ENCODE measurements around the gene CBLC.

CBLC gene

DNA sequence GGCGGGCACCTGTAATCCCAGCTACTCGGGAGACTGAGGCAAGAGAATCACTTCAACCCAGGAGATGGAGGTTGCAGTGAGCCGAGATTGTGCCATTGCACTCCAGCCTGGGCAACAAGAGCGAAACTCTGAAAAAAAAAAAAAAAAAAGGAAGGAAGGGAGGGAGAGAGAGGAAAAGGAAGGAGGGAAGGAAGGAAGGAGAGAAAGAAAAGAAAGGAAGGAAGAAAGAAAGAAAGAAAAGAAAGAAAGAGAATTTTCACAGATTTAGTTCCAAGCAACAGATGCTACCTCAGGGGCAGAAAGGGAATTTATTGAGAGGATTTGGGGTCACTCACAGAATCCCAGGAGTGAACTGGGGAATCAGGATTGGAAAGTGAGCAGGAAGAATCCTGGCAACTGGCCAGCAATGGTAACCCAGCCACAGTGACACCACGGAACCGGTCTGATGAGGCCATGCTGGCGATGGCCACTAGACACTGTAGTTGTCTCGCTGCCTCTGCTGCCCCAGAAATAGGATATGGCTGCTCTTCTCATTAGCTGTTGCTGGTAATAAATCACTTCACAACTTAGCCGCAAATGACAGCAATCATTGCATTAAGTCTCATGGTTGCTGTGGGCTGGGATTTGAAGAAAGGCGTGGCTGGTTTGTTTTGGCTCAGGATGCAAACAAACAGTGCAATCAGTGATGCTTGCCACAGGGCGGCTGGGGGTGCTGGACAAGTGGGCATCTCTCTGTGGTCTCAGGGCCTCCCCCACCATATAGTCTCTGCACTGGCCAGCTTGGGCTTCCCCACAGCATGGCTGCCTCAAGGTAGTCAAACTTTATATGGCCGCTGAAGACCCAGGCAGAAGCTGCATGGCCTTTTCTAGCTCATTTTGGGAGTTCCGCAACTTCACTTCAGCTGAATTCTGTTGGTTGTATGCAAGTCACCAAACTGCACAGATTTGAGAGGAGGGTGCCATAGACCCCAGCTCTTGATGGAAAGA, 26.0 kb downstream of the CBLC start:
- no peak for DNase-seq

DNA sequence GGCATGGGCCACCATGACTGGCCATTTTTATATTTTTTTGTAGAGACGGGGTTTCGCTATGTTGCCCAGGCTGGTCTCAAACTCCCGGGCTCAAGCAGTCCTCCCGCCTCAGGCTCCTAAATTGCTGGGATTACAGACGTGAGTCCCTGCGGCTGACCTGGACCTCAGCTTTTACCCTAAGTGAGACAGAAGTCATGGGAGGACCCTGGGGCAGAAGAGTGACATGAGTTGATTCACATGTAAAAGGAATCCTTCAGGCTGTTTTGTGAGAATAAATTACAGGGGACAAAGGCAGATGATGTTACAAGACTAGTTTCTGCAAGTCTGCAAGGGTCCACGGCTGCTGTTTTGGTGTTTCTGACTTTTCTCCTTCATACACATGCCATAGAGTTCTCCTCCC, 28.6 kb downstream of the CBLC start:
- DNase-seq = no peak

DNA sequence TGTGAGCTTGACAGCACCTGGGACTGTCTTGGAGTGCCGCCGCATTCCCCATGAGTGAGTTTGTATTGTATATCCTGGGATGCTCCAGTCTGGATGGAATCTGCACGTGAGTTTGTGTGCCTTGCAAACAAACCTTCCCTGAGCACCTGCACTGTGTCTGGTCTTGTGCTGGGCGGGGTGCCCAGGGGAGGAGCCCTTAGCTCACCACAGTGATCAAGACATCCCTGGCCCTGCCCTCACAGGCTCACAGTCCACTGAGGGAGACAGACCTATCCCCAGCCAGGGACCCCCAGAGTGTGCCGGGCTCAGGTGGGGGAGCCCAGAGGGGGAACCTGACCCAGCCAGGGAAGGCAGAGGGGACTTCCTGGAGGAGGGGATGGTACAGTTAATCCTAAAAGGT, 29.5 kb downstream of the CBLC start:
- DNase-seq = no peak

DNA sequence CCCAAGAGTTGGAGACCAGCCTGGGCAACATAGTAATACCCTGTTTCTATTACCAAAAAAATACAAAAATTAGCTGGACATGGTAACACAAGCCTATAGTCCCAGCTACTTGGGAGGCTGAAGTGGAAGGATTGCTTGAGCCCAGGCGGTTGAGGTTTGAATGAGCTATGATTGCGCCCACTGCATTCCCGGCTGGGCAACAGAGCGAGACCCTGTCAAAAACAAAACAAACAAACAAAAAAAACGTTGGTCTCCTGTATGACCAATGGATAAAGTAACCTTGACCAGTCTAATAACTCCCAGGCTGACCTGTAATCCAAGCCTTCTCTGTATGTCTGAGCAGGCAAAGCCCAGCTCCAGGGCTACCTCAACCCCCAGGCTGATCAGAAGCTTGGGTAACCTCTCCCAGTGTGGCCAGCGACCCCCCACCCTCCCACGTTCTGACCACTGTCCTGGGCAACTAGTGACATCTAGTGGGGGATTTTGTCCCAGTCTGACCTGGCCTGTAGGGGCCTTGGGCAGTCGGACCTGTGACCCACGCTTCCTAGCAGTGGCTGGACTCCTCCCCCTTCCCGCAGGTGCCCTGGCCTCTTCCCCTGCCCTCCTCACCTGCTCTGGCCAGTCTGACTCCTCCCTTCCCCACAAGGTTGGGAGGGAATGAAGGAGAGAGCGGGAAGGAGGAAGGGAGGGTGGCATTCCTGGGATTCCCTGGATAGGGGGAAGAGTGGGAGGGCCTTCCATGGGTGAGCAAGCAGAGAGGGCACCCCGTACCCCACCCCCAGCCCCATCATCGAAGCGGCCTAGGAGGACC, 30.2 kb downstream of the CBLC start:
- peak; percentile 20 for DNase-seq

DNA sequence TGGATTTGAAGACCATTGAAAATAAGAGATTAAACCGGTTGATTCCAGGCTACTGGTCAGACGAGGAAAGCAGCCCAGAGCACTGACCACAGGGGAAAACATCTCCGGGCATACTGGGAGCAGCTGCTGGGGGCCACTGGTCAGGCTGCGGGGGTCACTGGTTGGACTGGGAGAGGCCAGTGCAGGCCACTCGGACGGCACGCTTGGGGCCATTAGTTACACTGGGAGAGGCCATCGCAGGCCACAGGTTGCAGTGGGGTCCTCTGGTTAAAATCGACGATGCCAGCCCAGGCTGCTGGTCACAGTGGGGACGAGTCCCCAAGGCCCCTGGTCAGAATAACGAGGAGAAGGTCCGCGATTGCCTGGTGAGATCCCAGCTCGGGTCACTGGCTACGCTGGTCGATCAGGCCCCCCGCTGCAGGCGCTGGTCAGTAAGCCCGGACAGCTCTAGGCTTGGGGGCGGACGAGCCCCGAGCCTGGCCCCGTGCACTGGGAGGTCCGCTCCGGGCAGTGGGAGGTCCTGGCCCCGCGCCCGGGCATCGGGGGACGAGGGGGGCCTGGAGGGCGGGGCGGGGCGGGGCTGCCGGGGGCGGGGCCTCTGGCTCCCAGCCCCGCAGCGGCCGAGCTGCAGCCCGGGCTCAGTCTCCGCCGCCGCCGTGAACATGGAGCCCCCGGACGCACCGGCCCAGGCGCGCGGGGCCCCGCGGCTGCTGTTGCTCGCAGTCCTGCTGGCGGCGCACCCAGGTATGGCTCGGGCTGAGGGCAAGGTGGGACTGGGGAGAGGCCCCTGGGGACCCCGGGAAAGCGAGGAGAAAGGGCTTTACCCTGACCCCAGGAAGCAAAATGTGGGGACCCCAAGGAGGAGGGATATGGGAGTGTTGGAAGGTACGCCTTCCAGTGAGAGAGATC, 31.0 kb downstream of the CBLC start, which contains the start of gene BCAM:
Gene BCAM, plus strand, starts transcription at position 641 of the 909 bp plus-strand sequence. Its CDS starts 22 bp downstream, at position 663.
- peak; percentile 24 for DNase-seq

DNA sequence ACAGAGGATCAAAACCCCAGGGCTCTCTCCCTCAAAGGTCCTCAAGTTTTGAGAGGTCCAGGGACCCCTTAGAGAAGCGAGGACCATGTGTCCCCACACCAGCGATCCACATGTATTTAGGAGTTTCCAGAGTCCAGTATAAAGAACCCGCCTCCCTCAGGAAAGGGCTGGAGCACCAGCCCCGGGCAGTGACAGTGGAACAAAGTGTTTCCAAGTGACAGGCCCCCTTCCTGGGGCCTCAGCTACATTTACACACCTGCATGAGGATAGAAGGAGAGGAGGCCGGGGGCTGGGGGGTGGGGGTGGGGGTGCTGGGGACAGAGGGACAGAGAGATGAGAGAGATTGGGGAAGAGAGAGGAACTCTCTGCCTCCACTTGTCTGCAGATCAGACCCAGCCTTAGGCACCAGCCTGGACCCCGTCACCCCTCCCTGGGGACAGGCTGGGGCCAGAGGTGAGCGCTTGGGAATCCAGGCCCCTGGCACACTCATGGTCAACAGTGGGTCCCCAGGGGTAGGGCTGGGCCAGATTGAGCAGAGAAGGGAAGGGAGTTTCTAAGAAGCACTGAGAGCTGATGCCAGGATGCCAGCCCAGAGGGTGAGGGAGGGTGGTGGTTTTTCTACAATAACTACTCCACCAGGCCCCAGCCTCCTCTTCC, 32.0 kb downstream of the CBLC start:
- no peak for DNase-seq

DNA sequence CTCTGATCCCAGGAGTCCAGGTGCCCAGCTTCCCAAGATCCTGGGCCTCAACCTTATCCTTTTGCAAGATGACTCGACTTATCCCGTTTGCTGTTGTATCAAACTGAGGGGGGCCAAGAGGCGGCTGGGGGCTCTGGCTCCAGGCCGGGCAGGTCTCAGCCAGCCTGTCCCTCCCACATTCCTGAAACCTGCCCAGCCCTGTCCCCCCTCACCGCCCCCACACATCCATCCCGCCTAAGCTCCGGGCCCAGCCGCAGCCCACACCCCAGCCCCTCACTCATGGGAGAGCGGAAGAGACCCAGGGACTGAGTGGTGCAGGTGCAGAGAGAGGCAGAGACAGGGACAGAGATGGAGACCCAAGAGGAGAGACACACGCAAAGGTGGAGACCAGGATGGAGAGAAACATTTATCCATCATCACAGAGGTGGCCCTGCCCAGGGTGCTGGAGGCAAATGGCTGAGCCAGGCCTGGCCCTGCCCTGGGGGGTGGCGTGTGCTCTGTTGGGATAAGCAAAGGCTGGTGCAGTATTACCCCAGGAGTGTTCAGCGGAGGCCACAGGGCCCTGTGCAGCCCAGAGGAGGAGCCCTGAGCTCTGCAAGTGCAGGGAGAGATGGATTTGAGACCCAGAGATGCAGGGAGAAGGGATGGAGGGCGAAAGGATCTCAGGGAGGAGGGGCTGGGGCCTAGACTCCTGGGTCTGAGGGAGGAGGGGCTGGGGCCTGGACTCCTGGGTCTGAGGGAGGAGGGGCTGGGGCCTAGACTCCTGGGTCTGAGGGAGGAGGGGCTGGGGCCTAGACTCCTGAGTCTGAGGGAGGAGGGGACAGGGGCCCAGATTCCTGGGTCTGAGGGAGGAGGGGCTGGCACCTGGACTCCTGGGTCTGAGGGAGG, 32.8 kb downstream of the CBLC start:
- DNase-seq = no peak

DNA sequence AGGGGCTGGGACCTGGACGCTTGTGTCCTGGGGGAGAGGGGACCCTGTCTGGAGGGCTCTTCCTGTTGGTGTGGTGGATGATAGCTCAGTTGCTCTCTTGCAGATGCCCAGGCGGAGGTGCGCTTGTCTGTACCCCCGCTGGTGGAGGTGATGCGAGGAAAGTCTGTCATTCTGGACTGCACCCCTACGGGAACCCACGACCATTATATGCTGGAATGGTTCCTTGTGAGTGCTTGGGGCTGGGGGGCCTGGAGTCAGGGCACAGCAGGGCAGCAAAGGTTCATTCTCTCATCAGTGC, 33.4 kb downstream of the CBLC start:
- no peak for DNase-seq

DNA sequence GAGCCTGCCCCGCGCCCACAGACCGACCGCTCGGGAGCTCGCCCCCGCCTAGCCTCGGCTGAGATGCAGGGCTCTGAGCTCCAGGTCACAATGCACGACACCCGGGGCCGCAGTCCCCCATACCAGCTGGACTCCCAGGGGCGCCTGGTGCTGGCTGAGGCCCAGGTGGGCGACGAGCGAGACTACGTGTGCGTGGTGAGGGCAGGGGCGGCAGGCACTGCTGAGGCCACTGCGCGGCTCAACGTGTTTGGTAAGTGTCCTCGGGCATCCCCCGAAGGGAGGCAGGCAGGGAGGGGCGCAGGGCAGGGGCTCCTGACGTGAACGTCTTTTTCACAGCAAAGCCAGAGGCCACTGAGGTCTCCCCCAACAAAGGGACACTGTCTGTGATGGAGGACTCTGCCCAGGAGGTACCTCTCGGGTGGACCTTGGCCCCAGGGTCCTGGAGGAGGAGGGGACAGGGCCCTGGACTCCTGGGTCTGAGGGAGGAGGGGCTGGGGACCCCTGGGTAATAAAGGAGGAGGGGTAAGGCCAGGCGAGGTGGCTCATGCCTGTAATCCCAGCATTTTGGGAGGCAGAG, 34.5 kb downstream of the CBLC start:
- no peak for DNase-seq

DNA sequence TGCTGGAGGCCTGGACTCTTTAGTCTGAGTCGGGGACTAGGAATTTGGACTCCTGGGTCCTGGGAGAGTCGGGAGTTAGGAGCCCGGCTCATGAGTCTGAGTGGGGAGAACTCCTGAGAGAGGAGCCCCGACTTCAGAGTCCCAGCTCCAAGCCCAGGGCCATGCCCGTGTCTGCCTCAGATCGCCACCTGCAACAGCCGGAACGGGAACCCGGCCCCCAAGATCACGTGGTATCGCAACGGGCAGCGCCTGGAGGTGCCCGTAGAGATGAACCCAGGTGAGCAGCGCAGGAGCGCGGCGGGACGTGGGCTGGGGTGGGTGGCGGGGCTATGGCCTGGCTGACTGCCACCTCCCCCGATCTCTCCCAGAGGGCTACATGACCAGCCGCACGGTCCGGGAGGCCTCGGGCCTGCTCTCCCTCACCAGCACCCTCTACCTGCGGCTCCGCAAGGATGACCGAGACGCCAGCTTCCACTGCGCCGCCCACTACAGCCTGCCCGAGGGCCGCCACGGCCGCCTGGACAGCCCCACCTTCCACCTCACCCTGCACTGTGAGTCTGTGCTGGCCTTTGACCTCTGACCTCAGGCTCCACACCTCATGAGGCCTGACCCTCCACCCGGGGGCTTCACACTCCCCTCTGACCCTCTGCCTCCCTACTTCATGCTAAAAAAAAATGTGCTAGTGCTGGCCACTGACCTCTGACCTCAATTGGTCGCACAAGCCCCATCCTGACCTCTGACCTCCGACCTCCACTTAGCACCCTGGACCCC, 35.6 kb downstream of the CBLC start:
- DNase-seq = no peak

DNA sequence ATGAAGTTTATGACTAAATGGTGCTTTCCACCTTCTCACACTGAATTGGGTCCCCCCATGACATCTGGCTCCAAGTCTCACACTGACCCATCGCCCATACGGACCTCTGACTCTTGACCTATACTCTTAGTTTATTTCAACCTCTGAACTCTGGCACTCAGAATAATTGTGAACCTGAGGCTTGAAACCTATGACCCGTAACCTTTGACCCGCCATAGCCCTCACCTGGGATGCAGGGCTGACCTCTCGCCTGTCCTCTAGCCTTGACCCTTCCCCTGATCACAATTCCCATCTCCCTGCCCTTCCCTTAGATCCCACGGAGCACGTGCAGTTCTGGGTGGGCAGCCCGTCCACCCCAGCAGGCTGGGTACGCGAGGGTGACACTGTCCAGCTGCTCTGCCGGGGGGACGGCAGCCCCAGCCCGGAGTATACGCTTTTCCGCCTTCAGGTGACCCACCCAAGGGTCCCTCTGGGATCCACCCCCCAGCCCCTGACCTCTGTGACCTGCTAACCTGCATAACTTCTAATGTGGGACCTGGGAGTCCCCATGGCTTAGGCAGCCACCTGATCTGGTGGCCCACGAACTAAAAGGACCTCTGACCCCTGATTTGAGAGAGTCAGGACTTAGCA, 36.3 kb downstream of the CBLC start:
- DNase-seq = no peak

DNA sequence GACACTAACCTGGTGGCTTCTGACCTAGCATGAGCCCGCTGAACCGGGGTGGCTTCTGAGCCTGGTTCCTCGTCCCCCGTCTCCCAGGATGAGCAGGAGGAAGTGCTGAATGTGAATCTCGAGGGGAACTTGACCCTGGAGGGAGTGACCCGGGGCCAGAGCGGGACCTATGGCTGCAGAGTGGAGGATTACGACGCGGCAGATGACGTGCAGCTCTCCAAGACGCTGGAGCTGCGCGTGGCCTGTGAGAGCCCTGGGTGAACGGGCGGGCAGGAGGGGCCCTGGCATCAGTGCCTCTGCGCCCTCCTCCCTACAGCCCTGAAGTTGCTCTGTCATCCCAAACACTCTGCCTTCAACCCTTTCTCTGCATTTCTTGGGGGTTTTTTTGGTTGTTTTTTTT, 36.8 kb downstream of the CBLC start:
- DNase-seq = no peak

DNA sequence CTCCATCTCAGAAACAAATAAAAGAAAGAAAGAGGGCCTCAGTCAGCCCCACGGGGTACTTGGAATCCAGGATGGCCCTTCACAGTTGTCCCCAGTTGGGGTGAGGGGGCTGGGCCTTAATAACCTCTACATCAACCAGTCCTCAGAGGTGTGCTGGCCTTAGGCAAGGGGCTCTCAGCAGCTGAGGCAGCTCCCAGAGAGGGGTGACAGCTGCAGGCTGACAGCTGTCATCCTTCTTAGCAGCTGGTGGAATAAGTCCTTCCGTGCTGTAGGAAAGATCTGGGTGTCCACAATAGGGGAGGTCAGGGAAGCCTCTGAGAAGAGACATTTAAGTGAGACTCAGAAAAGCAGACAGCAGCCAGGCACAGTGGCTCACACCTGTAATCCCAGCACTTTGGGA, 38.6 kb downstream of the CBLC start:
- DNase-seq = no peak

DNA sequence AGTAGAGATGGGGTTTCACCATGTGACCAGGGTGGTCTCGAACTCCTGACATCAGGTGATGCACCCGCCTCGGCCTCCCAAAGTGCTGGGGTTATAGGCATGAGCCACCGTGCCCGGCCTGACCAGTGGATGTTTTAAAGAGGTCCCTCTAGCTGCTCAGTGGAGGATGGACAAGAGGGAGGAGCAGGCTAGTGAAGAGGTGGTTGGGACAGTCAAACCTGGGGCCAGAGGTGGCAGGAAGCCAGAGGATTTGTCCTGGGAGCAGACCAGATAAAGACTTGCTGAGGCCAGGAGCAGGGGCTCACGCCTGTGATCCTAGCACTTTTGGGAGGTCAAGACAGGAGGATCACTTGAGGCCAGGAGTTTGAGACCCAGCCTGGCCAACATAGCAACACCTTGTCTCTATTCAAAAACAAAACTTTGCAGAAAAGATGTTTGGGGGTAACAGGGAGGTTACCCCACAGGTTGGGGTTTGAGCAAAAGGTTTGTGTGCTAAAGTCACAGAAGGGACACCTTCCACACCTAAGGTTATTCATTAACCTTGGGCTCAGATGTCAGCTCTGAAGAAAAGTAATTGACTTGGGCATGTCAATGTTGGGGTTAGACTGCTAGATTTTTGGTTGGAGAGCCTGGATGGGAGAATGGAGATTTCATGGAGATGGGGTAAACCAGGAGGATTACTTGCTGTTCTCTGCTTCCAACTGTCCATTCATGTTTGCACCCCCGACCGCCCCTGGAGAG, 40.2 kb downstream of the CBLC start:
- no peak for DNase-seq

DNA sequence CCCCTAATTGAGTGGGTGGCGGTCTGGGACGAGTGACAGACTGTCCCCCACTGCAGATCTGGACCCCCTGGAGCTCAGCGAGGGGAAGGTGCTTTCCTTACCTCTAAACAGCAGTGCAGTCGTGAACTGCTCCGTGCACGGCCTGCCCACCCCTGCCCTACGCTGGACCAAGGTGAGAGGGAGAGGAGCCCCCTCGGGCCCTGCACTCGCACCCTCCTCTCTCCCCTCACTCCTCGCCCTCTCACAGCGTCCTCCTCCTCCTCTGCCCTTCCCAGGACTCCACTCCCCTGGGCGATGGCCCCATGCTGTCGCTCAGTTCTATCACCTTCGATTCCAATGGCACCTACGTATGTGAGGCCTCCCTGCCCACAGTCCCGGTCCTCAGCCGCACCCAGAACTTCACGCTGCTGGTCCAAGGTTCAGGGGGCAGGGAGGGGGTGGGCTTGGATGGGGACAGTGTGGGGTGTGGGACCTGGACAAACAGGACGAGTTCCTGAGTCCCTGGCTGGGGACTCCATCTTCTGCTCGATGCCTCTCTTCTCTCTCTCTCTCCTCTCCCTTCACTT, 40.9 kb downstream of the CBLC start:
- DNase-seq = no peak

DNA sequence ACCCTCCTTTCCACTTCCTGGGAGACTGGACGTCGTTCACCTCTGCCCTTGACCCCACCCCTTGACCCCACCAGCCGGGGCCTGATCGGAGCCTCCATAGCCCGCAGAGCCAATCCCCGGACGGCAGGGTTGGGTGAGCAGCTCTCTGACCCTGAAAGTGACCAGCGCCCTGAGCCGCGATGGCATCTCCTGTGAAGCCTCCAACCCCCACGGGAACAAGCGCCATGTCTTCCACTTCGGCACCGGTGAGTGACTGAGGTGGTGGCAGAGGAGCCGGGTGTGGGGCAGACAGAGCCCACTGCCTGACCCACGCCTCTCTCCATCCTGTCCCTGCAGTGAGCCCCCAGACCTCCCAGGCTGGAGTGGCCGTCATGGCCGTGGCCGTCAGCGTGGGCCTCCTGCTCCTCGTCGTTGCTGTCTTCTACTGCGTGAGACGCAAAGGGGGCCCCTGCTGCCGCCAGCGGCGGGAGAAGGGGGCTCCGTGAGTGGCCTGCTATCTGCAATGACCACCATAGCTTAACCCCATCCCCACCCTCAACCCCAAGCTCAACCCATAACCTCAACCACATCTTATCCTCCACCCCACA, 41.6 kb downstream of the CBLC start:
- no peak for DNase-seq

DNA sequence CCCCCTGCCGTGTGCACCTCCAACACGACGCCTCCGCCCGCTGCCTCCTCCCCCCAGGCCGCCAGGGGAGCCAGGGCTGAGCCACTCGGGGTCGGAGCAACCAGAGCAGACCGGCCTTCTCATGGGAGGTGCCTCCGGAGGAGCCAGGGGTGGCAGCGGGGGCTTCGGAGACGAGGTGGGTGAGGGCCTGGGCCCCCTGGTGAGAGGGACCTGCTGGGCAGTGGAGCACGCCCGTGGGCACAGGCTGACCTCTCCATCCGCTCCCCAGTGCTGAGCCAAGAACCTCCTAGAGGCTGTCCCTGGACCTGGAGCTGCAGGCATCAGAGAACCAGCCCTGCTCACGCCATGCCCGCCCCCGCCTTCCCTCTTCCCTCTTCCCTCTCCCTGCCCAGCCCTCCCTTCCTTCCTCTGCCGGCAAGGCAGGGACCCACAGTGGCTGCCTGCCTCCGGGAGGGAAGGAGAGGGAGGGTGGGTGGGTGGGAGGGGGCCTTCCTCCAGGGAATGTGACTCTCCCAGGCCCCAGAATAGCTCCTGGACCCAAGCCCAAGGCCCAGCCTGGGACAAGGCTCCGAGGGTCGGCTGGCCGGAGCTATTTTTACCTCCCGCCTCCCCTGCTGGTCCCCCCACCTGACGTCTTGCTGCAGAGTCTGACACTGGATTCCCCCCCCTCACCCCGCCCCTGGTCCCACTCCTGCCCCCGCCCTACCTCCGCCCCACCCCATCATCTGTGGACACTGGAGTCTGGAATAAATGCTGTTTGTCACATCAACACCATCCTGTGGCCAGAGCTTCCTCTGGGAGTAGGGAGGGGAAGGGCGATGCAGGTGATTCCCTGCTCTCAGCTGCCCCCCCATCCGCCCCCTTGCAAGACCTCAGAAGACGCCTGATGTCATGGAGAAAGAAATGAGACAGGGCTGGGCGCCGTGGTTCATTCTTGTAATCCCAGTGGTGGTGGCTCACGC, 43.2 kb downstream of the CBLC start:
- no peak for DNase-seq

Data from T1000 (cell line).